Measurements from ENCODE around the gene BCAP31.

Gene BCAP31

GRCh38 chrX:153769865-153770600 is 45.8 kb upstream of the BCAP31 start:
- DNase-seq (ENCODE audit: low spot score), result peak; percentile 71

GRCh38 chrX:153769158-153769864 is 45.1 kb upstream of the BCAP31 start:
- Histone ChIP-seq H3K27ac (no peak overlapping the region), H3K4me3 (no peak overlapping the region)
- peak; percentile 55 for DNase-seq (ENCODE audit: low spot score)
- no peak for TF ChIP-seq CTCF (IDR thresholded peaks at IDR 0.05)

More at GRCh38 chrX:153769865-153770600, 45.8 kb upstream of the BCAP31 start:
- TF ChIP-seq CTCF (IDR thresholded peaks at IDR 0.05), result no peak
- no peak overlapping the region for H3K4me3 ChIP-seq
- no peak overlapping the region for H3K27ac ChIP-seq

GRCh38 chrX:153768311-153769157 is 44.3 kb upstream of the BCAP31 start:
- H3K4me3 ChIP-seq, result no peak overlapping the region
- no peak overlapping the region for H3K27ac ChIP-seq
- no peak for TF ChIP-seq CTCF (IDR thresholded peaks at IDR 0.05)
- DNase-seq (ENCODE audit: low spot score), result peak; percentile 62

GRCh38 chrX:153767674-153768055 is 43.5 kb upstream of the BCAP31 start:
- H3K4me3 ChIP-seq, result no peak overlapping the region
- H3K27ac ChIP-seq, result no peak overlapping the region
- peak; percentile 65 for DNase-seq (ENCODE audit: low spot score)

GRCh38 chrX:153766871-153767673 is 42.9 kb upstream of the BCAP31 start:
- peak; percentile 64 for DNase-seq (ENCODE audit: low spot score)

More at GRCh38 chrX:153767674-153768055, 43.5 kb upstream of the BCAP31 start:
- no peak for TF ChIP-seq CTCF (IDR thresholded peaks at IDR 0.05)

More at GRCh38 chrX:153766871-153767673, 42.9 kb upstream of the BCAP31 start:
- TF ChIP-seq CTCF (IDR thresholded peaks at IDR 0.05), result no peak
- Histone ChIP-seq H3K27ac (no peak overlapping the region), H3K4me3 (no peak overlapping the region)
